Astrocyte (in vitro differentiated cells and primary cell): ENCODE measurements around the gene UHRF2.

Experiments
- CTCF ChIP-seq: IDR thresholded peaks from 2 replicates; pipeline ENCODE4 v1.5.1; 2011; ENCODE audit warnings: low read depth, mild to moderate bottlenecking, inconsistent platforms, low read length, moderate library complexity; ENCODE audit not compliant: insufficient read depth
- EZH2 ChIP-seq: IDR thresholded peaks from 2 replicates; pipeline ENCODE4 v1.6.1; 2012; ENCODE audit warnings: mild to moderate bottlenecking, low read length, inconsistent platforms; ENCODE audit not compliant: insufficient read depth

GRCh38 chr9:6495466-6495865 is 82.5 kb downstream of the UHRF2 start:
- TF ChIP-seq CTCF (no peak), EZH2 (no peak)
